ENCODE results near the gene PHACTR1.
"Not testable (repeated sequence)": the region's sequence is repeated elsewhere in the genome, so short reads cannot be mapped to it uniquely, and the experiment has no call there.

Gene PHACTR1

GRCh38 chr6:13152764-13153163 is 436.2 kb downstream of the PHACTR1 start:
- DNase-seq (ENCODE audit: low read depth) = no peak

GRCh38 chr6:13156381-13156780 is 439.8 kb downstream of the PHACTR1 start:
- no peak for DNase-seq (ENCODE audit: low read depth)
- H3K4me3 ChIP-seq (ENCODE audit: low read depth, low read length) = no peak overlapping the region

More at GRCh38 chr6:13152764-13153163, 436.2 kb downstream of the PHACTR1 start:
- no peak overlapping the region for H3K4me3 ChIP-seq (ENCODE audit: low read depth, low read length)

GRCh38 chr6:13157293-13157692 is 440.7 kb downstream of the PHACTR1 start:
- H3K4me3 ChIP-seq (ENCODE audit: low read depth, low read length) = no peak overlapping the region
- DNase-seq (ENCODE audit: low read depth) = no peak

GRCh38 chr6:13159300-13159699 is 442.7 kb downstream of the PHACTR1 start:
- DNase-seq (ENCODE audit: low read depth) = no peak
- no peak overlapping the region for H3K4me3 ChIP-seq (ENCODE audit: low read depth, low read length)

GRCh38 chr6:13159822-13160221 is 443.3 kb downstream of the PHACTR1 start:
- H3K4me3 ChIP-seq (ENCODE audit: low read depth, low read length); DNase-seq (ENCODE audit: low read depth): not testable (repeated sequence)

GRCh38 chr6:13163161-13163944 is 446.8 kb downstream of the PHACTR1 start:
- no peak overlapping the region for H3K4me3 ChIP-seq (ENCODE audit: low read depth, low read length)
- DNase-seq (ENCODE audit: low read depth) = no peak

GRCh38 chr6:13164291-13164690 is 447.7 kb downstream of the PHACTR1 start:
- no peak overlapping the region for H3K4me3 ChIP-seq (ENCODE audit: low read depth, low read length)
- DNase-seq (ENCODE audit: low read depth) = no peak

GRCh38 chr6:13165502-13166172 is 449.1 kb downstream of the PHACTR1 start:
- no peak for DNase-seq (ENCODE audit: low read depth)
- H3K4me3 ChIP-seq (ENCODE audit: low read depth, low read length) = no peak overlapping the region

- DNase-seq (ENCODE audit: low read depth) = no peak
- no peak overlapping the region for H3K4me3 ChIP-seq (ENCODE audit: low read depth, low read length)
These were observed 449.7 kb downstream of the PHACTR1 start for GRCh38 chr6:13166269-13166668.

GRCh38 chr6:13166916-13167315 is 450.3 kb downstream of the PHACTR1 start:
- DNase-seq (ENCODE audit: low read depth) = no peak
- H3K4me3 ChIP-seq (ENCODE audit: low read depth, low read length) = no peak overlapping the region

- no peak overlapping the region for H3K4me3 ChIP-seq (ENCODE audit: low read depth, low read length)
- DNase-seq (ENCODE audit: low read depth) = no peak
These were observed 455.7 kb downstream of the PHACTR1 start for GRCh38 chr6:13172291-13172690.

- no peak overlapping the region for H3K4me3 ChIP-seq (ENCODE audit: low read depth, low read length)
- DNase-seq (ENCODE audit: low read depth) = no peak
These were observed 458.5 kb downstream of the PHACTR1 start for GRCh38 chr6:13175087-13175486.

GRCh38 chr6:13175759-13176158 is 459.2 kb downstream of the PHACTR1 start:
- DNase-seq (ENCODE audit: low read depth) = no peak
- H3K4me3 ChIP-seq (ENCODE audit: low read depth, low read length) = no peak overlapping the region

GRCh38 chr6:13177664-13178063 is 461.1 kb downstream of the PHACTR1 start:
- no peak overlapping the region for H3K4me3 ChIP-seq (ENCODE audit: low read depth, low read length)
- no peak for DNase-seq (ENCODE audit: low read depth)

GRCh38 chr6:13178107-13178506 is 461.5 kb downstream of the PHACTR1 start:
- H3K4me3 ChIP-seq (ENCODE audit: low read depth, low read length) = no peak overlapping the region
- no peak for DNase-seq (ENCODE audit: low read depth)

- H3K4me3 ChIP-seq (ENCODE audit: low read depth, low read length) = no peak overlapping the region
- no peak for DNase-seq (ENCODE audit: low read depth)
These were observed 464.0 kb downstream of the PHACTR1 start for GRCh38 chr6:13180538-13180937.

GRCh38 chr6:13181393-13181792 is 464.8 kb downstream of the PHACTR1 start:
- DNase-seq (ENCODE audit: low read depth) = no peak
- H3K4me3 ChIP-seq (ENCODE audit: low read depth, low read length) = no peak overlapping the region

- H3K4me3 ChIP-seq (ENCODE audit: low read depth, low read length) = no peak overlapping the region
- no peak for DNase-seq (ENCODE audit: low read depth)
These were observed 467.0 kb downstream of the PHACTR1 start for GRCh38 chr6:13183415-13184088.

GRCh38 chr6:13184089-13184468 is 467.5 kb downstream of the PHACTR1 start:
- H3K4me3 ChIP-seq (ENCODE audit: low read depth, low read length) = no peak overlapping the region
- no peak for DNase-seq (ENCODE audit: low read depth)

- no peak overlapping the region for H3K4me3 ChIP-seq (ENCODE audit: low read depth, low read length)
- DNase-seq (ENCODE audit: low read depth) = no peak
These were observed 468.0 kb downstream of the PHACTR1 start for GRCh38 chr6:13184547-13184946.
